GM08714 (cell line): ENCODE results near the gene OAS3.

ENCODE experiments used
- H3K4me3 ChIP-seq: fragments of 200-500 bp; sonication (Bioruptor generic); 2 replicates; pipeline ENCODE4 v1.5.1; 2014; ENCODE audit warnings: mild to moderate bottlenecking, low read length, inconsistent platforms
- ZNF274 ChIP-seq: IDR thresholded peaks from 2 replicates; pipeline ENCODE4 v1.6.1; 2012; ENCODE audit warnings: mild to moderate bottlenecking, low read depth, low read length

Gene OAS3

DNA sequence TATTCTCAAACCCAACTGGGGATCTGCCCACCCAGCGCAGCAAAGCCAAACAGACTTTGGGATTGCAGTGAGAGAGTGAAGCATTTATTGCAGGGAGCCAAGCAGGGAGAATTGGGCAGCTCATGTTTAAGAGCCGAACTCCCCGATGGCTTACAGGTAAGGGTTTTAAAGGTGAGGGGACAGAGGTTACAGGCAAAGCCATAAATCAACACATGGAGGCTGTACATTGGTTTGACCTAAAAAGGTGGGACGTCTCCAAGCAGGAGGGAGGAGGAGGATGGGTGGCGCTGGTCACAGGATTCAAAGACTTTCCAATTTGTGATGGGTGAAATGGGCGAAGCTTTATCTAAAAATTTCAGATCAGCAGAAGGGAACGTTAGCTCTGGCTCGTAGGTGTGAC is 58.2 kb downstream of the OAS3 start:
- TF ChIP-seq ZNF274: no peak
- H3K4me3 ChIP-seq: no peak overlapping the region

DNA sequence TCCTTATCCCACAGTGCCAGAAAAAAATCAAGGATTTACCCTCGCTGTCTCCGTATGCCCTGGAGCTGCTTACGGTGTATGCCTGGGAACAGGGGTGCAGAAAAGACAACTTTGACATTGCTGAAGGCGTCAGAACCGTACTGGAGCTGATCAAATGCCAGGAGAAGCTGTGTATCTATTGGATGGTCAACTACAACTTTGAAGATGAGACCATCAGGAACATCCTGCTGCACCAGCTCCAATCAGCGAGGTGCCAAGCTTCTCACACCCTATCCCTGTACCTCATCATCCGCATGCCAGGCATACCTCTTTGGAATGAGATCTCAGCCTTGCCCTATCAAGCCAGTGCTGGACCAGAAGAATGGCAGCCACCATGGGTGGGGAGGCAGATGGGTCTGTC is 59.2 kb downstream of the OAS3 start:
- H3K4me3 ChIP-seq: no peak overlapping the region
- TF ChIP-seq ZNF274: no peak

DNA sequence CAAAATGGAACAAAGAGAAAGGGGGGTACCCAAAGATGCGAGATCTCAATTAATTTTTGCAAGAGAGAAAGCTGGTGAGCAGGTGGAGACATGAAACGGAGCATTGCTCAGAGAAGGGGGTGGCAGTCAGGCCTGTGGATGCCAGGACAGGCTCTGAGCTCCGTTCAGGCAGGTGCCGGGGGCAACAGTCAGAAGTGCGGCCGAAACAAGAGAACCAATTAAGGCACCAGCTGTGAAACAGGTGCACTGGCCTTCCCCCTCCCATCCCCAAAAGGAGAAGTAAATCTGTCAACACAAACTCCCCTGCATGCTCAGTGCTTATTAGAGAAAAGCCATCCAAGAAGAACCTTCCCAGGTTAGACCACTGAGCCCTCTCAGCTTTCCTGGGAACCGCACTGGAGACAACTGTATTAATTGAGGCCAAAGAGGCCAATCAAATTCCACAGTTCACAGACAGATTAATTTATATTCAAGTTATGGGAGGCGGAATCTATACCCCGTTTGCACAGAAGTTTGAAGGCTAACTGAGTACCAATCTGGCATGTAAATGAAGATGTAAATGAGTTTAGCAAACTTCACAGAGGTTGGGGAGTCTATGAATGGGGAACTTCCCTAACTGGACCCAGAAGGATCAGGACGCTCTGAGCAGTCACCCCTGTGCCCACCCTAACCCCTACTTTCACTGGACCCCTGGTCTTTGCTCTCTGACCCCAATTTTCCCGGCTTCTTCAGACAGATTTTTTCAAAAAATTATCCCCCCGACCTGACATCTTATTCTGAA is 60.9 kb downstream of the OAS3 start:
- no peak overlapping the region for H3K4me3 ChIP-seq
- no peak for TF ChIP-seq ZNF274

DNA sequence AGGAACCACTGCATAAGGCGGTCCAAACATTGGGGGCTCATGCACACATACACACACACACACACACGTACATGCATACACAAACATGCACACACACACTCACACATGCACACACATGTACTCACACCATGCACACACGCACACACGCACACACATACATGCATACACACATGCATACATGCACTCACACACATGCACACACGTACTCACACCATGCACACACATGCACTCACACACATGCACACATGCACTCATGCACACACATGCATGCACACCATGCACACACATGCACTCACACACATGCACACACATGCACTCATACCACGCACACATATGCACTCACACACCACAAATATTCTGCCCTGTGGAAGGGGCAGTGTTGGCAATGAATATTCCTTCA is 62.2 kb downstream of the OAS3 start:
- H3K4me3 ChIP-seq: no peak overlapping the region
- no peak for TF ChIP-seq ZNF274

DNA sequence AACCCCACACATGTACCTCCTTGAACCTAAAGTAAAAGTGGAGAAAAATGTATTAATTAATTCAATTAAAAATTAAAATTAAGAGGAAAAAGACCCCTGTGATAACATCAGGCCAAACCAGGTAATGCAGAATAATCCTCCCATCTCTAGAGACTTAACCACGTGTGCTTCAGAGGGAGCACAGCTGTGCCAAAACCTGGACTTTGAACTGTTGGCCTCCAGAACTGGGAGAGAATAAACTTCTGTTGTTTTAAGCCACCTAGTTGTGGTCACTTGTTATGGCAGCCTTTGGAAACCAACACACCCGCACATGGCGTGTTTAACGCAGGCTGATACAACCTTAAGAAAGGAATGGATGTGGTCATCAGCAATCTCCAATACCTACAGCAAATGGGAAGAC is 63.9 kb downstream of the OAS3 start:
- TF ChIP-seq ZNF274: no peak
- no peak overlapping the region for H3K4me3 ChIP-seq

DNA sequence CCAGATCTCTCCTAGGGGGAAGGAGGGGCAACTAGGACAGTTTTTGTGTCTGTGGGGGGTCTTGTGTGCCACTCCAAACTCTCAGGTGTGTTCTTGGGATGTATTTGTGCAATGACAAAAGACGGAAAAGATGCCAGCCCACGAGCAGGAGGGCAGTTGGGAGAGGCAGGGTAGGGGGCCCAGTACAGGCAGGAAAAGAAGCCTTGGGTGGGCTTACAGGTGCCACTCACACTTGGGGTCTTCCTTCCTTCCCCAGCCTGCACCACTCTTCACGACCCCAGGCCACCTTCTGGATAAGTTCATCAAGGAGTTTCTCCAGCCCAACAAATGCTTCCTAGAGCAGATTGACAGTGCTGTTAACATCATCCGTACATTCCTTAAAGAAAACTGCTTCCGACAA is 64.4 kb downstream of the OAS3 start:
- H3K4me3 ChIP-seq: no peak overlapping the region
- no peak for TF ChIP-seq ZNF274

DNA sequence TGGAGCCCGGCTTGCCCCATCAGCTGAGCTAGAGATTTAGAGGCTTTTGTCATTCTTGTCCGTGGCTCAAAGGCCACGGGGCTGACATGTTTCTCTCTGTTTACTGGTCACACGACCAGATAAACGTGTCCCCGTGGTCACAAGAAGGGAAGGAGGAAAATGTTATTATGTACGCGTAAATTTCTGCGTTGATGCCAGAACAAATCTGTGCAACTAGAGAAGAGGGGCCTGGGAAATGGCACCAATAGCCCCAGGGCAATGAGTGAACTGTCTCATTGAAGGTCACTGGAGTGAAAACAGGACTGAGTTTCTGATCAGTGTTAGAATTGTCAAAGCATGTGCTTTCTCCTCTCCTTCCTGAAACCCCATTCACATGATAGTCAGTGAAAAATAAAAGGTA is 65.4 kb downstream of the OAS3 start:
- no peak for TF ChIP-seq ZNF274
- H3K4me3 ChIP-seq: no peak overlapping the region

DNA sequence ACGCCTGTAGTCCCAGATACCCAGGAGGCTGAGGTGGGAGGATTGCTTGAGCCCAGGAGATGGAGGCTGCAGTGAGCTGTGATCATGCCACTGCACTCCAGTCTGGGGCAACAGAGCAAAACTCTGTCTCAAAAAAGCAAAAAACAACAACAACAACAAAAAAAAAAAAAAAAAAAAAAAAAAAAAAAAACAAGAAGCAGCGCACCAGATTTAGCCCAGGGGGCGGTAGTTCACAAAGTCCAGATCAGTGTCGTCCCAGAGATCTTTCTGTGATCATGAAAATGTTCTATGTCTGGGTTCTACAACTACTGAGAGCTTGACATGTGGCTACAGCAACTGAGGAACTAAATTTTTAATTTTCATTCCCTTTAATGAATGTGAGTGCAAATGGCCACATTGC is 67.5 kb downstream of the OAS3 start:
- no peak for TF ChIP-seq ZNF274

DNA sequence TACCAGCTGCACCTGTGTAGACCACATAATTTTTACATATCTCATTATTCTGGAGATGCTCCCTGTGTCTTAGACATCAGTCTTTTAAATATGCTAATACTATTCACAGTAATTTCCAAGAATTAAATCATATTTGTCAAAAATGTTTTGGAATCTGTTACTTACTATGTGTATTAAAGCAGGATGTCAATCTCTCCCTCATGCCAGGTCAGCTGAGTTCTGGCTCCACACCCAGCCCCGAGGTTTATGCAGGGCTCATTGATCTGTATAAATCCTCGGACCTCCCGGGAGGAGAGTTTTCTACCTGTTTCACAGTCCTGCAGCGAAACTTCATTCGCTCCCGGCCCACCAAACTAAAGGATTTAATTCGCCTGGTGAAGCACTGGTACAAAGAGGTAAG is 67.9 kb downstream of the OAS3 start:
- TF ChIP-seq ZNF274: no peak
- no peak overlapping the region for H3K4me3 ChIP-seq

More for the DNA sequence above, 67.5 kb downstream of the OAS3 start:
- no peak overlapping the region for H3K4me3 ChIP-seq

DNA sequence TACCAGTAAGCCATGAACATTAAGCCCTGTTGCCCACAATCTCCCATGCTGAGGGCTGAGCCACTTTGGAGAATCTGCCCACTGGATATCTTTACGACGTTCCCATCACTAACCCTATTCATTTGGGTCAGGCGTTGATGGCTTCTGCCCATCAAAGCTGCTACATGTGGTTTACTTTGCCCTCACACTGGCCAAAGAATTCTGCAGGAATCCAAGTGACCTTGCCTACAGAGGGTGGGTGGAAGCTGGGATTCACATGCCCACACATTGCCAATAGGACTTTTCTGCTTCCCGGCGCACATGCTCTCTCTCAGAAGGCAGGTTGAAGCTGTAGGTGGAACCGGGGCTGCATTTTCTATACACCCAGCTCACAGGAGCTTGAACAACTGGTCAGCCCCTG is 68.4 kb downstream of the OAS3 start:
- TF ChIP-seq ZNF274: no peak
- no peak overlapping the region for H3K4me3 ChIP-seq

DNA sequence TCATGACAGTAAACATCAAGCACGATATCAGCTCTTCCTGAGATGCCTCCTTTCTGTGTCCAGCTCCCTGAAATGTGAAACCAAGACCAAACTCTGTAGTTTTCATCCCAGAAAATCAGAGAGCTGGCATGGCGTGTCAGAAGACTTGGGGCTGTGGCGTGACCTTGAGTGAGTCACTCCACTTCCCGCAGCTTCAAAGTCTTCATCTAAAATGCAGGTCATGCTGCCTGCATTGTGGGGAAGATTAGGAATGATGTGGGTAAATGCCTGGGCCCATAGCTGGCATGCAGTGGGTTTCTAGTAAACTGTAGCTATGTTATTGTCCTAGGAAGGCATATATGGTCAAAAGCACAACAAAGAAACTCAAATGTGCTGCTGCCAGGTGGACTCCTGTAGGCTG is 68.9 kb downstream of the OAS3 start:
- no peak overlapping the region for H3K4me3 ChIP-seq
- no peak for TF ChIP-seq ZNF274

DNA sequence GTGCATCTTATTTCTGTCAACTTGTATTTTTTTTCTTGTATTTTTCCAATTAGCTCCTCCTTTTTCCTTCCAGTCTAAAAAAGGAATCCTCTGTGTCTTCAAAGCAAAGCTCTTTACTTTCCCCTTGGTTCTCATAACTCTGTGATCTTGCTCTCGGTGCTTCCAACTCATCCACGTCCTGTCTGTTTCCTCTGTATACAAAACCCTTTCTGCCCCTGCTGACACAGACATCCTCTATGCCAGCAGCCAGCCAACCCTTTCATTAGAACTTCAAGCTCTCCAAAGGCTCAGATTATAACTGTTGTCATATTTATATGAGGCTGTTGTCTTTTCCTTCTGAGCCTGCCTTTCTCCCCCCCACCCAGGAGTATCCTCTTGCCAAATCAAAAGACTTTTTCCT is 72.4 kb downstream of the OAS3 start:
- no peak overlapping the region for H3K4me3 ChIP-seq
- TF ChIP-seq ZNF274: no peak

DNA sequence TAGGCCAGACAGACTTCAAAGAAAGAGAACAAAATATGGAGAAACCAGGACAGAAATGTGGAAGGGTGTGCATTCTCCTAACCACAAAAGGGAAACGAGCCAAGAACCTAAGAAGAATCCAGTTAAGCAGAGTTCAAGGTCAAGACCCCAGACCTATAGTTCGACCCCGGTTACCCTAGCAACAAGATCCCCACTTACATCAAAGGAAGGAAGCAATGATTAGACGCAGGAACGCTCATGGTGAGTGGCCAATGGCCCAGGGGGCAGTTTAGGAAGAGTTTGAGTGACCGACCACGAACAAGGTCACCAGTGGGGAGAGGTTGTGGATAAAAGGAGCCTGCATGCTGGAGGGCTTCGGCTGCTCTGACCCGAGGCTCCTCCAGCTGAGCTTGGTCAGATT is 76.3 kb downstream of the OAS3 start:
- no peak overlapping the region for H3K4me3 ChIP-seq
- TF ChIP-seq ZNF274: no peak

DNA sequence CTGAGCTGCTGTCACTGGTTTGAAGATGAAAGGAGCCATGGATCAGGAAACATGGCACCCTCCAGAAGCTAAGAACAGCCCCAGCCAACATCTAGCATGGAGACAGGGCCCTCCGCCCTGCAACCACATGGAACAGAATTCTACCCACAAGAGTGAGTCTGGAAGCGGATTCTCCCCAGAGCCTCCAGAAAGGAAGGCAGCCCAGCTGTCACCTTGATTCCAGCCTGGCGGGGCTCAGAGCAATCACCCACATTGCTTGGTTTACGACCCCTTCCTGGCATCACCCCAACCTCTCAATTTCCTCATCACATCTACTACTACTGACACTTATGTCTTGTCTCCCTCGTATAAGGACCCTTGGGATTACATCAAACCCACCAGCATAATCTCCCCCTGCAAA is 78.5 kb downstream of the OAS3 start:
- TF ChIP-seq ZNF274: no peak
- H3K4me3 ChIP-seq: no peak overlapping the region

DNA sequence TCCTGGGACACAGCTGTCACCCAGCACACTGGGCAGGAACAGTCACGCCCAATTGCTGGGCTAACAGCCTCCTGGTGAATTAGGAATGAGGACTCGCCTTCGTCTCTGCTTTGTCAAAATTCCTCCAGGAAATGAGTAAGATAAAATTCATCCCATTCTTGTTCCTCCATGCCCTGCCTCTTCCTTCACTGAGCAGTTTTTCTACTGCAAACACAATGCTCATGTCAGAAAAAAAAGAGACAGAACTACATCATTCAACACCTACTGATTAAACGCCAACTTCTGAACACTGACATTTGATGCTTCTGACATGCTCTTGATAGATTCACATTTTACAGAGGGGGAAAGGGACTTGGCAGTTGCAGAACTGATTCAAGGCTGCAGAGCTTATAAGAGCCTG is 80.8 kb downstream of the OAS3 start:
- H3K4me3 ChIP-seq: no peak overlapping the region
- no peak for TF ChIP-seq ZNF274

DNA sequence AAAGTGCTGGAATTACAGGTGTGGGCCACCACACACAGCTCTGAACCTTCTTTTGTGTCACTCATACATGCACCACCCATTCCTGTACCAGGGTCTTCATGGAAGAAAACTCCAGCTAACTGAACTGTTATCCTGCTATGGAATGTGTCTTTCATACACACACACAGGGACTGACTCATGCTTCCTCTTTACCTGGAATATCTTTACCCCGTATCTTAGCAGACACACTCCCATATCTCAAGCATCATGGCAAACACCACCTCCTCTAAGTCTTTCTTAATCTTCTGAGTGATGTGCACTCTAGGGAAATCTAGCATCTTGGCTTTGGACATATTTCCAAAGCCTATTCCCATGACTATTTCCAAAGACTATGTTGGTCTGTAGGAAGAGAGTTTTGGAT is 83.2 kb downstream of the OAS3 start:
- H3K4me3 ChIP-seq: no peak overlapping the region
- no peak for TF ChIP-seq ZNF274
